Hematopoietic multipotent progenitor cell treated with erythropoietin and hydrocortisone succinate and interleukin-3 and kit ligand, for 6 days (in vitro differentiated cells): ENCODE results near the gene CCT8L2.
"Not testable (repeated sequence)": the region's sequence is repeated elsewhere in the genome, so short reads cannot be mapped to it uniquely, and the experiment has no call there.

Source experiments
- DNase-seq: peaks from one replicate; pipeline ENCODE4 v3.0.0-alpha.2; 2015

Gene CCT8L2

GRCh38 chr22:16594026-16594425 lies 1.4 kb upstream of the CCT8L2 start:
- DNase-seq, result no peak

- not testable (repeated sequence) for DNase-seq
Measured at GRCh38 chr22:16592231-16592630, 379 bp downstream of the CCT8L2 start.

- DNase-seq, result not testable (repeated sequence)
Measured at GRCh38 chr22:16591136-16591535, 1.5 kb downstream of the CCT8L2 start.

- DNase-seq, result no peak
Measured at GRCh38 chr22:16586991-16587390, 5.6 kb downstream of the CCT8L2 start.

DNA sequence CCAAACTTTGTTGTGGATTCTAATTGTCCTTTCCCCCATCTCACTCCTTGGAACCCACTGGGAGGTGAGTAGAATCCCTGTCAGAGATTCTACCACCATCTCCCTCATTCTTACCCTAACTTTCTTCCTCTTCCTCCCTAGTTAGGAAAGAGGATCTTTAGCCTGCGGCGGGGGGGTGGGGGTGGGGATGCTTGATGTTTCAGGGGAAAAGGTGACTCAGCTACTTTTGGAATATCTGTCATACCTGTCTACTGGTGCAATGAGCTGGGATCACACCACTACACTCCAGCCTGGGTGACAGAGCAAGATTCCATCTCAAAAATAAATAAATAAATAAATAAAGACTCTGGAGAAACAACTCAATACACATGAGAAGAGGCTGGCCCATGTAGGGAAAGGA lies 6.4 kb downstream of the CCT8L2 start:
- DNase-seq, result no peak

GRCh38 chr22:16580872-16581271 lies 11.7 kb downstream of the CCT8L2 start:
- not testable (repeated sequence) for DNase-seq

DNA sequence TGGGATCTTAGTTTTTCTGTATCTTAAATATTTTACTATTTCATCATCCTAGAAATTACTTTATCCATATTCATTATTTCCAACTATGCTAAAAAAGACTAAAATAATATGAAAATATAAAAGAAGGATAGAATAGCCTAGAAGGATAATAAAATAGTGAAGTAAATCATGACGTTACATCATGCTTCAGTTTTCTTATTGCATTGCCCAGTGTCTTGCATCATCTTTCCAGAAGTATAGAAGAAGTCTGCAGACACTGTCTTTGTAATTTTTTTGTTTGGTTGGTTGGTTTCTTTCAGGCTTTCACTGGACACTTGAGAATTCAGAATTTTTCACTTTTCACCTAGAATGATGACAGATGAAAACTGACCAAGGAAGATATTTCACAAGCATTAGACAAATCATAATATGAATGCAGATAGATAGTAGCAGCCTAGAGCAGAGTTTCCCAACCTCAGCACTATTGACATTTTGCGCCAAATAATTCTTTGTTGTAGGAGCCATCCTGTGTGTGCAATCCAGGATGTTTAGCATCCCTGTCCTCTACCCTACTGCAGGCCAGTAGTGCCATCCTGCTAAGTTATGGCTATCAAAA lies 23.3 kb downstream of the CCT8L2 start:
- DNase-seq, result not testable (repeated sequence)

DNA sequence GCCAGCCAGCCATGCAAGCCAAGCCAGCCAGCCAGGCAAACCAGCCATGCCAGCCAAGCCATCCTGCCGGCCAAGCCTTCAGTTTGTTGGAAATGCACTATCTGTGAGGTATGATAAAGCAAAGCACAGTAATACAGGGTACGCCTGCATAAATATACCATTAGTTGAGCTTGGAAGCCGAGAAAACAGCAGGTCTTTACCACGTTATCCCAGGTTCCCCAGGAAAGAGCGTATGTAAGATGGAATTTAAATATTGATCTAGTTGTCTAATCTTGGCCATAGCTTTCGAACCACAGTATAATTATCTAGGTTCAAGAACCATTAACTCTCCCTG lies 24.2 kb downstream of the CCT8L2 start:
- DNase-seq, result no peak

GRCh38 chr22:16567617-16568424 lies 24.8 kb downstream of the CCT8L2 start:
- DNase-seq, result not testable (repeated sequence)

- DNase-seq, result not testable (repeated sequence)
Measured at GRCh38 chr22:16566421-16567151, 26.0 kb downstream of the CCT8L2 start.

GRCh38 chr22:16565585-16566420 lies 26.8 kb downstream of the CCT8L2 start:
- not testable (repeated sequence) for DNase-seq

DNA sequence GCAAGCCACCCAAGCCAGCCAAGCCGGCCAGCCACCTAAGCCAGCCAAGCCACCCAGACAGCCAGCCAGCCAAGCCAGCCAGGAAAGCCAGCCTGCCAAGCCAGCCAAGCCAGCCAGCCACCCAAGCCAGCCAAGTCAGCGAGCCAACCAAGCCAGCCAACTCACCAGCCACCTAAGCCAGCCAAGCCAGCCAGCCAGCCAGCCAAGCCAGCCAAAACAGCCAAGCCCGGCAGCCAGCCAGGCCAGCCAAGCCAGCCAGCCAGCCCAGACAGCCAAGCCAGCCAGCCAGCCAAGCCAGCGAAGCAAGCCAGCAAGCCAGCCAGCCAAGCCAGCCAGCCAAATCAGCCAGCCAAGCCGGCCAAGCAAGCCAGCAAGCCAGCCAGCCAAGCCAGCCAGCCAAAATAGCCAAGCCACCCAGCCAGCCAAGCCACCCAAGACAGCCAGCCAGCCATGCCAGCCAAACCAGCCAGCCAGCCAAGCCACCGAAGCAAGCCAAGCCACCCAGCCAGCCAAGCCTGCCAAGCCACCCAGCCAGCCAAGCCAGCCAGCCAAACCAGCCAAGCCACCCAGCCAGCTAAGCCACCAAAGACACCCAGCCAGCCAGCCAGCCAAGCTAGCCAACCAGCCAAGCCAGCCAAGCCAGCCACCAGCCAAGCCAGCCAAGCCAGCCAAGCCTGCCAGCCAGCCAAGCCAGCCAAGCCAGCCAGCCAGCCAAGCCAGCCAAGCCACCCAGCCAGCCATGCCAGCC lies 27.6 kb downstream of the CCT8L2 start:
- DNase-seq, result not testable (repeated sequence)

DNA sequence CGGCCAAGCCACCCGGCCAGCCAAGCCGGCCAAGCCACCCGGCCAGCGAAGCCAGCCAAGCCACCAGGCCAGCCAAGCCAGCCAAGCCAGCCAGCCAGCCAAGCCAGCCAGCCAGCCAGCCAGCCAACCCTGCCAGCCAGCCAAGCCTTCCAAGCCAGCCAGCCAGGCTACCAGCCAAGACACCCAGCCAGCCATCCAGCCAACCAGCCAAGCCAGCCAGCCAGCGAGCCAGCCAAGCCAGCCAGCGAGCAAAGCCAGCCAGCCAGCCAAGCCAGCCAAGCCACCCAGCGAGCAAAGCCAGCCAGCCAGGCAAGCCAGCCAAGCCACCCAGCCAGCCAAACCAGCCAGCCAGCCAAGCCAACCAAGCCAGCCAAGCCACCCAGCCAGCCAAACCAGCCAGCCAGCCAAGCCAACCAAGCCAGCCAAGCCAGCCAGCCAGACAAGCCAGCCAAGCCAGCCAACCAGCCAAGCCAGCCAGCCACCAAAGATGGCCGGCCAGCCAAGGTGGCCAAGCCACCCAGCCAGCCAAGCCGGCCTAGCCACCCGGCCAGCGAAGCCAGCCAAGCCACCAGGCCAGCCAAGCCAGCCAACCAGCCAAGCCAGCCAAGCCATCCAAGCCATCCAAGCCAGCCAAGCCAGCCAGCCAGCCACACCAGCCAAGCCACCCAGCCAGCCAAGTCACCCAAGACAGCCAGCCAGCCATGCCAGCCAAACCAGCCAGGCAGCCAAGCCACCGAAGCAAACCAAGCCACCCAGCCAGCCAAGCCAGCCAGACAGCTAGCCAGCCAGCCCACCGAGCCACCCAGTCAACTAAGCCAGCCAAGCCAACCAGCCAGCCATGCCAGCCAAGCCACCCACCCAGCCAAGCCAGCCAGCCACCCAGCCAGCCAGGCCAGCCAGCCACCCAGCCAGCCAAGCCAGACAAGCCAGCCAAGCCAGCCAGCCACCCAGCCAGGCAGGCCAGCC lies 28.8 kb downstream of the CCT8L2 start:
- no peak for DNase-seq

- no peak for DNase-seq
Measured at GRCh38 chr22:16562711-16563554, 29.7 kb downstream of the CCT8L2 start.

DNA sequence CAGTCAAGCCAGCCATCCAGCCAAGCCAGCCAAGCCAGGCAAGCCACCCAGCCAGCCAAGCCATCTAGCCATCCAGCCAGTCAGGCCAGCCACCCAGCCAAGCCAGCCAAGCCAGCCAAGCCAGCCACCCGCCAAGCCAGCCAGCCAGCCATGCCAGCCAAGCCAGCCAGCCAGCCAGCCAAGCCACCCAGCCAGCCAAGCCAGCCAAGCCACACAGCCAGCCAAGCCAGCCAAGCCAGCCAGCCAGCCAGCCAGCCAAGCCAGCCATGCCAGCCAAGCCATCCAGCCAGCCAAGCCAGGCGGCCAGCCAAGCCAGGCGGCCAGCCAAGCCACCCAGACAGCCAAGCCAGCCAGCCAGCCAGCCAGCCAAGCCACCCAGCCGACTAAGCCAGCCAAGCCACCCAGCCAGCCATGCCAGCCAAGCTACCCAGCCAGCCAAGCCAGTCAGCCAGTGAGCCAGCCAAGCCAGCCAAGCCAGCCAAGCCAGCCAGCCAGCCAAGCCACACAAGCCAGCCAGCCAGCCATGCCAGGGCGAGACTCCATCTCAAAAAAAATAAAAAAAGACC lies 31.4 kb downstream of the CCT8L2 start:
- not testable (repeated sequence) for DNase-seq

DNA sequence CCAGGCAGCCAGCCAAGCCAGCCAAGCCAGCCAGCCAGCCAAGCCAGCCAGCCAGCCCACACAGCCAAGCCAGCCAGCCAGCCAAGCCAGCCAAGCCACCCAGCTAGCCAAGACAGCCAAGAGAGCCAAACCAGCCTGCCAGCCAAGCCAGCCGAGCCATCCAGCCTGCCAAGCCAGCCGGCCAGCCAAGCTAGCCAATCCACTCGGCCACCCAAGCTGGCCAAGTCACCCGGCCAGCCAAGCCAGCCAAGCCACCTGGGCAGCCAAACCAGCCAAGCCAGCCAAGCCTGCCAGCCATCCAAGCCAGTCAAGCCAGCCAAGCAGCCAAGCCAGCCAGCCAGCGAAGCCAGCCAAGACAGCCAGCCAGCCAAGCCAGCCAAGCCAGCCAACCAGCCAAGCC lies 32.0 kb downstream of the CCT8L2 start:
- DNase-seq, result not testable (repeated sequence)

DNA sequence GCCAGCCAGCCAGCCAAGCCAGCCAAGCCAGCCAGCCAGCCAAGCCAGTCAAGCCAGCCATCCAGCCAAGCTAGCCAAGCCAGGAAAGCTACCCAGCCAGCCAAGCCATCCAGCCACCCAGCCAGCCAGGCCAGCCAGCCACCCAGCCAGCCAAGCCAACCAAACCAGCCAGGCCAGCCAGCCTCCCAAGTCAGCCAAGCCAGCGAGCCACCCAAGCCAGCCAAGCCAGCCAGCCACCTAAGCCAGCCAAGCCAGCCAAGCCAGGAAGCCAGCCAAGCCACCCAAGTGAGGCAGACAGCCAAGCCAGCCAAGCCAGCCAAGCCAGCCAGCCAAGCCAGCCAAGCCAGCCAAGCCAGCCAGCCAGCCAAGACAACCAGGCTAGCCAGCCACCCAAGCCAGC lies 32.6 kb downstream of the CCT8L2 start:
- not testable (repeated sequence) for DNase-seq

GRCh38 chr22:16559056-16559955 lies 33.3 kb downstream of the CCT8L2 start:
- no peak for DNase-seq
